Measurements from ENCODE around the gene GABRB1. TPM values are rescaled to one million over a fixed set of nuclear protein-coding genes. Genes with fewer than 3 reads are reported as not detected.

The GABRB1 gene
- total RNA-seq, 2 donors from 2014 or later, result 0.82 TPM; not detected in 1

- Histone ChIP-seq H3K9ac (ENCODE audit: low read depth in 2 of 2, low read length in 2 of 2) (no peak overlapping the region), H3K27me3 (no peaks in the 10 kb centered on the region), H3K4me1 (no peaks in the 10 kb centered on the region), H3K27ac (no peak overlapping the region), H3K9me3 (no peaks in the 10 kb centered on the region), H3K4me3 (no peak overlapping the region), H3K36me3 (no peaks in the 10 kb centered on the region)
- no peak for DNase-seq
- TF ChIP-seq CTCF (IDR thresholded peaks at IDR 0.05), result no peak
- intact Hi-C loops (cut with DNase I), result no loop called here
Measured at GRCh38 chr4:47088298-47088697, 56.9 kb downstream of the GABRB1 start.

GRCh38 chr4:47095884-47096283, 64.5 kb downstream of the GABRB1 start:
- Histone ChIP-seq H3K27ac (no peak overlapping the region), H3K4me1 (no peaks in the 10 kb centered on the region), H3K27me3 (no peaks in the 10 kb centered on the region), H3K9ac (ENCODE audit: low read depth in 2 of 2, low read length in 2 of 2) (no peak overlapping the region), H3K36me3 (no peaks in the 10 kb centered on the region), H3K4me3 (no peak overlapping the region), H3K9me3 (no peaks in the 10 kb centered on the region)
- TF ChIP-seq CTCF (IDR thresholded peaks at IDR 0.05), result no peak
- DNase-seq, result no peak
- intact Hi-C loops (cut with DNase I), result no loop called here

- Histone ChIP-seq H3K4me1 (no peaks in the 10 kb centered on the region), H3K9ac (ENCODE audit: low read depth in 2 of 2, low read length in 2 of 2) (no peak overlapping the region), H3K27me3 (no peaks in the 10 kb centered on the region), H3K4me3 (no peak overlapping the region), H3K36me3 (no peaks in the 10 kb centered on the region), H3K27ac (no peak overlapping the region), H3K9me3 (no peaks in the 10 kb centered on the region)
- no peak for DNase-seq
- no peak for TF ChIP-seq CTCF (IDR thresholded peaks at IDR 0.05)
- intact Hi-C loops (cut with DNase I), result loop anchor here (10.0 kb wide), 1 partner anchor 283 kb away; no protein-coding TSS in a partner anchor
Measured at GRCh38 chr4:47101453-47101852, 70.1 kb downstream of the GABRB1 start.

- H3K9me3 ChIP-seq, result no peaks in the 10 kb centered on the region
- H3K27ac ChIP-seq, result no peak overlapping the region
- H3K27me3 ChIP-seq, result no peaks in the 10 kb centered on the region
- TF ChIP-seq CTCF (IDR thresholded peaks at IDR 0.05), result no peak
- no peak for DNase-seq
- no peak overlapping the region for H3K4me3 ChIP-seq
- H3K9ac ChIP-seq (ENCODE audit: low read depth in 2 of 2, low read length in 2 of 2), result no peak overlapping the region
- H3K4me1 ChIP-seq, result no peaks in the 10 kb centered on the region
- no peaks in the 10 kb centered on the region for H3K36me3 ChIP-seq
- intact Hi-C loops (cut with DNase I), result loop anchor here (10.0 kb wide), 1 partner anchor 280 kb away; no protein-coding TSS in a partner anchor
Measured at GRCh38 chr4:47104986-47105385, 73.6 kb downstream of the GABRB1 start.

GRCh38 chr4:47106561-47106960, 75.2 kb downstream of the GABRB1 start:
- Histone ChIP-seq H3K27me3 (no peaks in the 10 kb centered on the region), H3K27ac (no peak overlapping the region), H3K9me3 (no peaks in the 10 kb centered on the region), H3K36me3 (no peaks in the 10 kb centered on the region), H3K9ac (ENCODE audit: low read depth in 2 of 2, low read length in 2 of 2) (no peak overlapping the region), H3K4me3 (no peak overlapping the region), H3K4me1 (no peaks in the 10 kb centered on the region)
- TF ChIP-seq CTCF (IDR thresholded peaks at IDR 0.05), result no peak
- DNase-seq, result no peak
- intact Hi-C loops (cut with DNase I), result loop anchor here (10.0 kb wide), 1 partner anchor 278 kb away; no protein-coding TSS in a partner anchor

Data from colonic mucosa (tissue), 4 donors.